Left ventricle myocardium superior (tissue), 1 donor: ENCODE results near the gene KATNB1. TPM values are rescaled to one million over a fixed set of nuclear protein-coding genes. Genes with fewer than 3 reads are reported as not detected.
"Not testable (repeated sequence)": the region's sequence is repeated elsewhere in the genome, so short reads cannot be mapped to it uniquely, and the experiment has no call there.

Experiments used
- ATAC-seq: fragments of 200-7000 bp; cut with Tn5 transposase; one replicate; pipeline ENCODE4 v1.9.1; 2020; ENCODE audit warnings: mild to moderate bottlenecking, moderate library complexity
- DNase-seq: peaks from one replicate; pipeline ENCODE4 v3.0.0-alpha.2; 2020
- intact Hi-C: fragments of 100-400 bp; cut with micrococcal nuclease; formaldehyde crosslinking; loops from one replicate; pipeline ENCODE4 v1.11.0; 2022
- total RNA-seq: library from RNA; stranded (reverse); fragmentation: NEBNext Ultra II Directional; extraction: Animal tissue kit (Norgen Biotek cat#: 25700); gene quantifications from one replicate; pipeline ENCODE4 v1.2.1, GENCODE V29; 2021
- donor health status: DM: no; HTN: yes; CAD: no; lungs with severe emphysema.

The KATNB1 gene
- total RNA-seq, 1 donor from 2014 or later: 9.3 TPM

- DNase-seq: no peak
- intact Hi-C loops: no loop called here
- no peak for ATAC-seq
Observed at GRCh38 chr16:57781741-57782606, 46.4 kb downstream of the KATNB1 start.

- ATAC-seq, intact Hi-C loops, DNase-seq: not testable (repeated sequence)
Observed at GRCh38 chr16:57782607-57783055, 47.1 kb downstream of the KATNB1 start.

- no peak for DNase-seq
- intact Hi-C loops: no loop called here
- no peak for ATAC-seq
Observed at GRCh38 chr16:57783116-57783515, 47.5 kb downstream of the KATNB1 start.

- DNase-seq: no peak
- intact Hi-C loops: no loop called here
- ATAC-seq: no peak
Observed at GRCh38 chr16:57783883-57784282, 48.3 kb downstream of the KATNB1 start.

GRCh38 chr16:57784334-57784733 lies 48.8 kb downstream of the KATNB1 start:
- no peak for ATAC-seq
- intact Hi-C loops: no loop called here
- no peak for DNase-seq

GRCh38 chr16:57785385-57785784 lies 49.8 kb downstream of the KATNB1 start:
- no peak for DNase-seq
- intact Hi-C loops: no loop called here
- ATAC-seq: no peak

- ATAC-seq: no peak
- no peak for DNase-seq
- intact Hi-C loops: no loop called here
Observed at GRCh38 chr16:57785924-57786323, 50.4 kb downstream of the KATNB1 start.

- ATAC-seq (peak; percentile 90), DNase-seq (peak; percentile 87)
- intact Hi-C loops: no loop called here
Observed at GRCh38 chr16:57786632-57787518, 51.3 kb downstream of the KATNB1 start.

- no peak for DNase-seq
- ATAC-seq: no peak
- intact Hi-C loops: no loop called here
Observed at GRCh38 chr16:57787519-57787905, 51.9 kb downstream of the KATNB1 start.

GRCh38 chr16:57788252-57788841 lies 52.8 kb downstream of the KATNB1 start:
- ATAC-seq (peak; percentile 2), DNase-seq (peak; percentile 47)
- intact Hi-C loops: no loop called here

GRCh38 chr16:57788951-57789350 lies 53.4 kb downstream of the KATNB1 start:
- DNase-seq: no peak
- intact Hi-C loops: no loop called here
- ATAC-seq: no peak

- intact Hi-C loops: no loop called here
- ATAC-seq (peak; percentile 55), DNase-seq (peak; percentile 70)
Observed at GRCh38 chr16:57791195-57791892, 55.8 kb downstream of the KATNB1 start.

GRCh38 chr16:57791893-57792461 lies 56.4 kb downstream of the KATNB1 start:
- ATAC-seq (no peak), DNase-seq (no peak)
- intact Hi-C loops: no loop called here

GRCh38 chr16:57794849-57795430 lies 59.4 kb downstream of the KATNB1 start:
- intact Hi-C loops: no loop called here
- DNase-seq: no peak
- no peak for ATAC-seq

- intact Hi-C loops: no loop called here
- ATAC-seq (peak; percentile 15), DNase-seq (no peak)
Observed at GRCh38 chr16:57795431-57795878, 59.9 kb downstream of the KATNB1 start.

- ATAC-seq, DNase-seq, intact Hi-C loops: not testable (repeated sequence)
Observed at GRCh38 chr16:57796014-57796413, 60.4 kb downstream of the KATNB1 start.

GRCh38 chr16:57797216-57797525 lies 61.6 kb downstream of the KATNB1 start:
- ATAC-seq: peak; percentile 1
- no peak for DNase-seq
- intact Hi-C loops: no loop called here

- ATAC-seq (peak; percentile 49), DNase-seq (peak; percentile 62)
Observed at GRCh38 chr16:57797526-57798266, 62.1 kb downstream of the KATNB1 start.

More at GRCh38 chr16:57797526-57798266, 62.1 kb downstream of the KATNB1 start:
- intact Hi-C loops: no loop called here
